ENCODE results near the gene NELL1.

- TF ChIP-seq EZH2 (IDR thresholded peaks at IDR 0.05; ENCODE audit: low read length, missing control alignments) (no peak), CTCF (conservative IDR thresholded peaks at IDR 0.05 in 1 of 2, IDR thresholded peaks at IDR 0.05 in 1 of 2; ENCODE audit: low read depth in 1 of 2, low read length in 2 of 2) (no peak)
Observed at GRCh38 chr11:20771026-20771425, 101.6 kb downstream of the NELL1 start.
